ENCODE results near the gene HASPIN. TPM values are rescaled to one million over a fixed set of nuclear protein-coding genes. Genes with fewer than 3 reads are reported as not detected.

The HASPIN gene
- total and polyA plus RNA-seq, 2 of the 8 experiments (the other 6 are each of a cell fraction or from before 2014, with no cell fraction given), result 7.8 to 29.5 TPM

- Histone ChIP-seq H3K79me1 (ENCODE audit: low read depth, low read length) (no peaks in the 10 kb centered on the region), H3K79me2 (ENCODE audit: control insufficient read depth in 1 of 2, insufficient read depth in 2 of 2, low read length in 2 of 2) (no peaks in the 10 kb centered on the region), H3K4ac (replicated peaks; ENCODE audit: insufficient read length, low read depth, low read length) (no peak overlapping the region), H3K23me2 (ENCODE audit: low read depth, low read length) (no peaks in the 10 kb centered on the region), H4K8ac (ENCODE audit: extremely low read depth, insufficient read depth, low read length) (no peak overlapping the region), H4K20me1 (replicated peaks in 1 of 2; ENCODE audit: control insufficient read depth in 1 of 2, insufficient read depth in 2 of 2, low read length in 2 of 2) (no peaks in the 10 kb centered on the region), H4K5ac (ENCODE audit: insufficient read length, low read depth, low read length) (no peak overlapping the region), H2BK12ac (ENCODE audit: low read depth, low read length) (no peak overlapping the region), H2BK15ac (ENCODE audit: low read length) (no peak overlapping the region), H3K27me3 (replicated peaks in 1 of 4; ENCODE audit: control insufficient read depth in 3 of 4, extremely low read depth in 1 of 4, insufficient read depth in 3 of 4, low read length in 3 of 4) (no peaks in the 10 kb centered on the region), H3K14ac (ENCODE audit: insufficient read length) (no peak overlapping the region), H4K91ac (replicated peaks; ENCODE audit: insufficient read length, low read length) (no peak overlapping the region), H3K4me1 (replicated peaks in 1 of 4; ENCODE audit: control insufficient read depth in 3 of 4, insufficient read depth in 4 of 4, low read length in 3 of 4) (peaks cover 0 to 14% (median 2%) of the 10 kb centered on the region in 4 experiments; a peak in 2 of 7 replicates), H3K18ac (ENCODE audit: extremely low read depth, low read length) (no peak overlapping the region), H3K27ac (ENCODE audit: low read depth, low read length) (no peak overlapping the region), H3K9me3 (ENCODE audit: insufficient read depth in 2 of 2, low read depth in 1 of 2, low read length in 1 of 2) (no peaks in the 10 kb centered on the region), H3K4me2 (ENCODE audit: insufficient read depth in 1 of 2, low read depth in 2 of 2, low read length in 2 of 2) (no peak overlapping the region), H2BK120ac (replicated peaks; ENCODE audit: low read depth, low read length) (no peak overlapping the region), H2BK5ac (ENCODE audit: low read depth, low read length) (no peak overlapping the region), H2BK20ac (ENCODE audit: low read length) (no peak overlapping the region), H2AK5ac (ENCODE audit: low read depth, low read length) (no peak overlapping the region), H3K9ac (replicated peaks in 1 of 4; ENCODE audit: extremely low read depth in 1 of 4, low read depth in 3 of 4, low read length in 3 of 4) (no peak overlapping the region), H3K36me3 (ENCODE audit: control insufficient read depth in 2 of 4, insufficient read depth in 4 of 4, low read length in 3 of 4) (no peaks in the 10 kb centered on the region), H3K4me3 (ENCODE audit: extremely low read depth in 1 of 4, insufficient read depth in 2 of 4, low read depth in 3 of 4, low read length in 4 of 4) (no peak overlapping the region), H3K56ac (replicated peaks; ENCODE audit: insufficient read length, low read depth, low read length) (no peak overlapping the region), H2AFZ (ENCODE audit: low read length) (peak overlapping the region; percentile 92; the same call in 1 of the 2 replicates), H3K23ac (ENCODE audit: insufficient read length) (no peak overlapping the region)
- CTCF ChIA-PET (ENCODE audit: partially characterized antibody), result interaction anchor here (0.9 to 11.5 kb wide), 5 partner anchors 9 to 58 kb away, joined by 3 to 132 read pairs (median 4); no protein-coding TSS in a partner anchor
- POLR2A ChIA-PET (ENCODE audit: partially characterized antibody), result interaction anchor here (0.7 kb wide), 1 partner anchor 30 kb away, joined by 3 read pairs; no protein-coding TSS in a partner anchor
- WGBS, 2 experiments (ENCODE audit: extremely low coverage in 1 of 2, insufficient coverage in 1 of 2, insufficient read length in 1 of 2, insufficient replicate concordance in 2 of 2, low coverage in 1 of 2, low lambda C conversion rate in 2 of 2, missing lambda C conversion rate in 1 of 2), result 91% methylated on average over 8 of the region's 8 CpGs; no CpG with 5 or more reads in 1 of the 2 experiments
- FAIRE-seq, result no peak
- no peak for DNase-seq (ENCODE audit: low read depth in 1 of 2, low spot score in 2 of 2)
- TF ChIP-seq SIN3A (conservative IDR thresholded peaks at IDR 0.05 in 1 of 2, IDR thresholded peaks at IDR 0.05 in 1 of 2; ENCODE audit: low read depth in 1 of 2, low read length in 2 of 2) (no peak), SRF (IDR thresholded peaks at IDR 0.05; ENCODE audit: low read depth, low read length) (no peak), TCF12 (IDR thresholded peaks at IDR 0.05; ENCODE audit: low read depth, low read length) (no peak), ATF3 (IDR thresholded peaks at IDR 0.05; ENCODE audit: insufficient read depth, low read depth, low read length) (no peak), POLR2A (IDR thresholded peaks at IDR 0.05; ENCODE audit: control extremely low read depth in 1 of 2, low read depth in 2 of 2, low read length in 2 of 2) (no peak), SP2 (IDR thresholded peaks at IDR 0.05; ENCODE audit: low read length) (no peak)
Measured at GRCh38 chr17:3768769-3769168, 45.1 kb downstream of the HASPIN start.

Measured in H1 (cell line).